GM13976 (cell line): Measurements from ENCODE around the gene EGFL8.

Source experiments
- DNase-seq: peaks from one replicate; pipeline ENCODE4 v3.0.0; 2012; ENCODE audit warnings: low spot score
- in situ Hi-C: fragments of 300-500 bp; cut with MboI; formaldehyde crosslinking; loops from one replicate; pipeline ENCODE4 v1.12.0; 2022; ENCODE audit warnings: low sequenced_read_pairs, mixed read lengths, inconsistent platforms; ENCODE audit not compliant: unreplicated experiment
- TF ChIP-seq, protein P1 (sequence below): IDR thresholded peaks from 2 replicates; pipeline ENCODE4 v1.5.1; 2012; ENCODE audit warnings: borderline replicate concordance, mild to moderate bottlenecking; ENCODE audit not compliant: insufficient read depth; ENCODE audit errors: extremely low read depth, missing control alignments, control extremely low read depth

The EGFL8 gene

DNA sequence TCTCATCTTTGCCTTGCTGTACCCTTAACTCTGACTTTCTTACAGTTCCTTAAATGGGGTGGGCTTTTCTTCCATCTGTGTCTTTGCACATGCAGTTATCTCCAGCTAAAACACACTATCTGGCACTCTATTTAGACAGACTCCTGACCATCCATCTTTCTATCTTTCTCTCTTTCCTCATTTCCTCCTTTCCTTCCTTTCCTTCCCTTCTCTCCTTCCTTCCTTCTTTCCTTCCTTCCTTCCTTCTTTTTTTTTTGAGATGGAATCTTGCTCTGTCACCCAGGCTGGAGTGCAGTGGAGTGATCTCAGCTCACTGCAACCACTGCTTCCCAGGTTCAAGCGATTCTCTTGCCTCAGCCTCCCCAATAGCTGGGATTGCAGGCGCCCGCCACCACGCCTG, 51.2 kb downstream of the EGFL8 start:
- in situ Hi-C loops: no loop called here
- TF ChIP-seq, protein P1, sequence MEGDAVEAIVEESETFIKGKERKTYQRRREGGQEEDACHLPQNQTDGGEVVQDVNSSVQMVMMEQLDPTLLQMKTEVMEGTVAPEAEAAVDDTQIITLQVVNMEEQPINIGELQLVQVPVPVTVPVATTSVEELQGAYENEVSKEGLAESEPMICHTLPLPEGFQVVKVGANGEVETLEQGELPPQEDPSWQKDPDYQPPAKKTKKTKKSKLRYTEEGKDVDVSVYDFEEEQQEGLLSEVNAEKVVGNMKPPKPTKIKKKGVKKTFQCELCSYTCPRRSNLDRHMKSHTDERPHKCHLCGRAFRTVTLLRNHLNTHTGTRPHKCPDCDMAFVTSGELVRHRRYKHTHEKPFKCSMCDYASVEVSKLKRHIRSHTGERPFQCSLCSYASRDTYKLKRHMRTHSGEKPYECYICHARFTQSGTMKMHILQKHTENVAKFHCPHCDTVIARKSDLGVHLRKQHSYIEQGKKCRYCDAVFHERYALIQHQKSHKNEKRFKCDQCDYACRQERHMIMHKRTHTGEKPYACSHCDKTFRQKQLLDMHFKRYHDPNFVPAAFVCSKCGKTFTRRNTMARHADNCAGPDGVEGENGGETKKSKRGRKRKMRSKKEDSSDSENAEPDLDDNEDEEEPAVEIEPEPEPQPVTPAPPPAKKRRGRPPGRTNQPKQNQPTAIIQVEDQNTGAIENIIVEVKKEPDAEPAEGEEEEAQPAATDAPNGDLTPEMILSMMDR: no peak
- DNase-seq: no peak

DNA sequence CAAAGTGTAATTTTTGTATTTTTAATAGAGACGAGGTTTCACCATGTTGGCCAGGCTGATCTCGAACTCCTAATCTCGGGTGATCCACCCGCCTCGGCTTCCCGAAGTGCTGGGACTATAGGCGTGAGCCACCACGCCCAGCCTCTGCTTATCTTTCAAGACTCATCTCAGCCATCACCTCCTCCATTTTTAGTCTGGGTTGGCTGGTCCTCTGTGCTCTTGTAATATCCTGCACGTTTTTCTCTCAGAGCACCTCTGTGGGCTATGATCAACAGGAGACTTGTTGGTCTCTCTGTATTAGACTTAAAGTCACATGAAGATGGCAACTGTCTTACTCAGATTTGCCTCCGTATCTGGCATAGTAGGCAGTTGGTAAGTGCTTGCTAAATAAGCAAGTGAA, 51.9 kb downstream of the EGFL8 start:
- TF ChIP-seq, protein P1: no peak
- in situ Hi-C loops: no loop called here
- no peak for DNase-seq

DNA sequence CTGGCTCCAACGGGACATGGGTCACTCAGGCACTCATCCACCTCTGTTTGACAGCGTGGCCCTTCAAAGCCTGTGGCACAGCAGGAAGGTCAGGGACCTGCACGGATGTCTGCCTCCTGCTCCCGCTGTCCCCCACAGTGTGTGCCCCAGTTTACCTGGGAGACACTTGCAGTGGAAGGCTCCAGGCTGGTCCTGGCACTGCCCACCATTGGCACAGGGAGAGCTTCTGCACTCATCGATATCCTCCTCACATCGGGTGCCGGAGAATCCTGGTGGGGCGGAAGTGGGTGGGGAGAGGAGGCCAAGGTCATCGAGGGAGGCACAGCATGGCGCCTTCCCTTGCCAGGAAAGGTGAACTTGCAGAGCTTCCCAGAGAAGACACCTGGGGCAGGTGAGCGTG, 52.6 kb downstream of the EGFL8 start:
- in situ Hi-C loops: no loop called here
- no peak for DNase-seq
- TF ChIP-seq, protein P1: no peak
